HPDE6-E6E7 (cell line): ENCODE measurements around the gene HAP1.
"Not testable (repeated sequence)": the region's sequence is repeated elsewhere in the genome, so short reads cannot be mapped to it uniquely, and the experiment has no call there.

Experiments
- DNase-seq: peaks from one replicate; pipeline ENCODE4 v3.0.0; 2011; ENCODE audit warnings: missing footprints; ENCODE audit errors: extremely low spot score

Gene HAP1

GRCh38 chr17:41724476-41725050 is 9.9 kb downstream of the HAP1 start:
- DNase-seq: no peak

GRCh38 chr17:41723801-41724475 is 10.5 kb downstream of the HAP1 start:
- no peak for DNase-seq

- DNase-seq: no peak
Observed at GRCh38 chr17:41722231-41722630, 12.2 kb downstream of the HAP1 start.

- no peak for DNase-seq
Observed at GRCh38 chr17:41718287-41718645, 16.2 kb downstream of the HAP1 start.

GRCh38 chr17:41717408-41718286 is 16.8 kb downstream of the HAP1 start:
- peak; percentile 80 for DNase-seq

GRCh38 chr17:41711669-41712400 is 22.6 kb downstream of the HAP1 start, which contains the start of gene GAST:
Gene GAST (plus strand): TSS chr17:41712331. CDS start chr17:41715437, 3,106 bp downstream.
- DNase-seq: no peak

- no peak for DNase-seq
Observed at GRCh38 chr17:41710472-41711090, 23.9 kb downstream of the HAP1 start.

GRCh38 chr17:41707803-41708669 is 26.4 kb downstream of the HAP1 start:
- no peak for DNase-seq

- no peak for DNase-seq
Observed at GRCh38 chr17:41705271-41705991, 29.0 kb downstream of the HAP1 start.

GRCh38 chr17:41702712-41703111 is 31.7 kb downstream of the HAP1 start:
- no peak for DNase-seq

- not testable (repeated sequence) for DNase-seq
Observed at GRCh38 chr17:41700843-41701242, 33.6 kb downstream of the HAP1 start.

GRCh38 chr17:41697122-41697962 is 37.1 kb downstream of the HAP1 start:
- DNase-seq: no peak

- DNase-seq: no peak
Observed at GRCh38 chr17:41695954-41696757, 38.3 kb downstream of the HAP1 start.

GRCh38 chr17:41695134-41695661 is 39.2 kb downstream of the HAP1 start:
- DNase-seq: no peak

- no peak for DNase-seq
Observed at GRCh38 chr17:41692722-41693521, 41.5 kb downstream of the HAP1 start.

- DNase-seq: no peak
Observed at GRCh38 chr17:41691031-41691777, 43.2 kb downstream of the HAP1 start.
